ENCODE measurements around the gene ADPRM. TPM values are rescaled to one million over a fixed set of nuclear protein-coding genes. Genes with fewer than 3 reads are reported as not detected.

The ADPRM gene
- total RNA-seq, 2 donors from 2014 or later: 6.9 to 13.6 TPM

GRCh38 chr17:10744501-10745000, 47.2 kb downstream of the ADPRM start:
- Histone ChIP-seq H3K36me3 (no peaks in the 10 kb centered on the region), H3K4me3 (no peak overlapping the region), H3K4me1 (ENCODE audit: control insufficient read depth in 1 of 2, low read depth in 2 of 2) (peaks cover 5% of the 10 kb centered on the region in 2 donors), H3K27me3 (replicated peaks; ENCODE audit: insufficient read depth) (no peaks in the 10 kb centered on the region), H3K27ac (no peak overlapping the region), H3K9me3 (no peaks in the 10 kb centered on the region)
- ATAC-seq (ENCODE audit: insufficient number of reproducible peaks, low FRiP score, low read depth): no peak
- no peak for TF ChIP-seq CTCF (IDR thresholded peaks at IDR 0.05)
- no peak for DNase-seq (ENCODE audit: low spot score)

GRCh38 chr17:10745231-10745630, 47.8 kb downstream of the ADPRM start:
- TF ChIP-seq CTCF (IDR thresholded peaks at IDR 0.05): no peak
- Histone ChIP-seq H3K9me3 (no peaks in the 10 kb centered on the region), H3K4me3 (no peak overlapping the region), H3K4me1 (ENCODE audit: control insufficient read depth in 1 of 2, low read depth in 2 of 2) (peaks cover 5% of the 10 kb centered on the region in 2 donors), H3K36me3 (no peaks in the 10 kb centered on the region), H3K27me3 (replicated peaks; ENCODE audit: insufficient read depth) (no peaks in the 10 kb centered on the region), H3K27ac (no peak overlapping the region)
- no peak for ATAC-seq (ENCODE audit: insufficient number of reproducible peaks, low FRiP score, low read depth)
- DNase-seq (ENCODE audit: low spot score): no peak

GRCh38 chr17:10748531-10749181, 51.3 kb downstream of the ADPRM start:
- no peak for ATAC-seq (ENCODE audit: insufficient number of reproducible peaks, low FRiP score, low read depth)

GRCh38 chr17:10750210-10750609, 52.8 kb downstream of the ADPRM start:
- no peaks in the 10 kb centered on the region for H3K9me3 ChIP-seq
- DNase-seq (ENCODE audit: low spot score): no peak
- no peaks in the 10 kb centered on the region for H3K36me3 ChIP-seq
- no peak for TF ChIP-seq CTCF (IDR thresholded peaks at IDR 0.05)
- H3K27me3 ChIP-seq (replicated peaks; ENCODE audit: insufficient read depth): no peaks in the 10 kb centered on the region
- H3K4me1 ChIP-seq (ENCODE audit: control insufficient read depth in 1 of 2, low read depth in 2 of 2): no peaks in the 10 kb centered on the region
- H3K4me3 ChIP-seq: no peak overlapping the region
- H3K27ac ChIP-seq: no peak overlapping the region
- no peak for ATAC-seq (ENCODE audit: insufficient number of reproducible peaks, low FRiP score, low read depth)

More at GRCh38 chr17:10748531-10749181, 51.3 kb downstream of the ADPRM start:
- DNase-seq (ENCODE audit: low spot score): no peak
- Histone ChIP-seq H3K27me3 (replicated peaks; ENCODE audit: insufficient read depth) (no peaks in the 10 kb centered on the region), H3K36me3 (no peaks in the 10 kb centered on the region), H3K4me1 (ENCODE audit: control insufficient read depth in 1 of 2, low read depth in 2 of 2) (peaks cover 5% of the 10 kb centered on the region in 2 donors), H3K4me3 (no peak overlapping the region), H3K9me3 (no peaks in the 10 kb centered on the region), H3K27ac (no peak overlapping the region)
- no peak for TF ChIP-seq CTCF (IDR thresholded peaks at IDR 0.05)

- no peak for TF ChIP-seq CTCF (IDR thresholded peaks at IDR 0.05)
- Histone ChIP-seq H3K27me3 (replicated peaks; ENCODE audit: insufficient read depth) (no peaks in the 10 kb centered on the region), H3K4me3 (no peak overlapping the region), H3K27ac (no peak overlapping the region), H3K4me1 (ENCODE audit: control insufficient read depth in 1 of 2, low read depth in 2 of 2) (no peaks in the 10 kb centered on the region), H3K9me3 (no peaks in the 10 kb centered on the region), H3K36me3 (no peaks in the 10 kb centered on the region)
- ATAC-seq (ENCODE audit: insufficient number of reproducible peaks, low FRiP score, low read depth): no peak
- no peak for DNase-seq (ENCODE audit: low spot score)
Observed at GRCh38 chr17:10751563-10751962, 54.2 kb downstream of the ADPRM start.

All from thoracic aorta (tissue), 2 donors.